NK-92 (cell line): ENCODE data around the gene RAB6A.
"Not testable (repeated sequence)": the region's sequence is repeated elsewhere in the genome, so short reads cannot be mapped to it uniquely, and the experiment has no call there.

Source experiments
- DNase-seq: peaks from one replicate; lab custom pipeline; 2025; ENCODE audit not compliant: unreplicated experiment; lab: John Stamatoyannopoulos, UW

RAB6A gene

DNA sequence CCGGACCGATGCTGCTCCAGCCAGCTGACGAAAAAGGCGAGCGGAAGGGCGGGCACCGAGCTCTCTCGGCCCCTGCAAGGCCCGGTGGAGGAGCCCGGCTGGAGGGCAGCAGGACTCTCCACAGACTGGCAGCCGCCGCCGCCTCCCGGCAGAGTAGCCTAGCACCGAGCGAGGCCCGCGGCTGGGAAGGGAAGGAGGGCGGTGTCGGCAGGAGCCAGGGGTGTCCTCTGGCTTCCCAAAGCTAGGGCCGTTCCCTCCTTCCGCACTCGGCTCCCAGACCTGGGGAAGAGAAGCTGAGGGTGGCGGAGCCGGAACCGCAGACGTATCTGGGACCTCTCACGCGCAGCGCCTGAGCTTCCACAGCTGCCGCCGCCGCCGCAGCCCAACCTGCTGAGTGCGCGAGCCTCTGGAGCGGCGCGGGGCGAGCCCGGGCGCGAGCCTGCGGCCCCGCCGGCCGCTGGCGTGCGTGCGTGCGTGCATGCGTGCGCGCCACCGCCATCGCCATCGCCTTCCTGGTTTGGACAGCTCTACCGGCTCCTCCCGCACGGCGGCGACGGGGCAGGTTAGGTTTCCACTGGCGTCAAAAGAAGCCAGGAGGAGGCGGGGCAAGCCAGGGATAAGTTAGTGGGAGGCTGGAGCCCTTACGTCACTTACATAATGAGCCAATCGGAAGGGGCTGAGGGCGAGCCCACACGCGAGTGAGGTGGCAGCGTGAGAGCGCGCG, at the start of gene RAB6A:
RAB6A (minus strand) TSS at position 396 of the 724 bp plus-strand sequence. CDS start 439 bp downstream, outside the sequence.
- peak; percentile 96 for DNase-seq

- no peak for DNase-seq
Observed at GRCh38 chr11:73810637-73811036, 49.8 kb upstream of the RAB6A start.

DNA sequence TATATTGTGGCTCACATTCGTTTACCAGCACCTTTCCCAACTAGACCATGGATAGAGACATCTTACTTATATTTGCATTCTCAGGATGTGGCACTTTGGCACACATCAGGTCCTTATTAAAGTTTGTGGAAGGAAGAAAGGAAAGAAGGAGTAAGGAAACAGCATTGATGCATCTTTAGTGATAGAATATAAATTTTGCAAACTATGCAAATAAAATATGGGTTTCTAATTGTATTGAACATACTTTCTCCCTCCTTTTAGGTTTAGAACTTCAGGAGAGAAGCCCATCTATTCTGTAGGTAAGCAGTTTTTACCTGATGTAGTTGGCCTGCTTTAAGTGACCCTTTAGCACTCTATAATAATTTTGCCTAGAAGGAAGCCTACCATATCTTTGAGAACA, 47.2 kb upstream of the RAB6A start:
- DNase-seq: no peak

- no peak for DNase-seq
Observed at GRCh38 chr11:73804712-73805111, 43.8 kb upstream of the RAB6A start.

GRCh38 chr11:73801136-73801535, 40.3 kb upstream of the RAB6A start:
- no peak for DNase-seq

GRCh38 chr11:73800276-73800806, 39.5 kb upstream of the RAB6A start:
- DNase-seq: no peak

GRCh38 chr11:73797457-73797856, 36.6 kb upstream of the RAB6A start:
- DNase-seq: no peak

GRCh38 chr11:73795925-73796632, 35.2 kb upstream of the RAB6A start:
- DNase-seq: no peak

DNA sequence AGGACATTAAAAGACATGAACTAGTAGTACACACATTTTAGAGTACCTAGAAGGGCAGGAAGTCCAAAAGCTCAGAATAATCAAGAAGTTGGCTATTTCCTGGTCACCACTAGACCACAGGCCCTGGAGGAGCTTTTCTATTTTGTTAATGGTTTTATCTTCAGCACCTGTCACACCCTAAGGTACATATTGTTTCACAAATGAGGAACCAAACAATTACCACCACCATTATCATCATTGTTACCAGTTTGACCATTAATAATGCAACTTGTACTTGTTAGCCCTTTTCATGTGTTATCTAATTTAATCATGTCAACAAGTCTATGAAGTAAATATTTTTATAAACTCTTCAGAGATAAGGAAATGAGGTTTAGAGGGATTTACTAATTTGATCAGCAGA, 31.7 kb upstream of the RAB6A start:
- DNase-seq: no peak

DNA sequence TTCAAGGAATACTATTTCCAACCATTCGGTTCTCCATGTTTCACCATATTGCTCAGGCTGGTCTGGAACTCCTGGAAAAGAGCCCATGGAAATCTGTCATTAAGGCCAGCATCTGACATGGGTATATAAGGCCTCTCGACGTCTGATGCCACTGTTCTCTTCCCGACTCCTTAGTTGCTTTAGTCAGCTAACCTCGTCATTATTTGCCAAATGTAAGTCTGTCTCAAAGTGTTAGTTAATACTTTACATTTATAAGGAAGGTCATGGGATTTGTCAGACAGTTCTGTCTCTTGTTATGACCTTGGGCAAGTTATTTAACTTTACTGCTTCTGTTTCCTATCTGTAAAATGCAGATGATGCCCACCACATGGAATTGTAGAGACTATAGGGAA, 28.4 kb upstream of the RAB6A start:
- DNase-seq: no peak

DNA sequence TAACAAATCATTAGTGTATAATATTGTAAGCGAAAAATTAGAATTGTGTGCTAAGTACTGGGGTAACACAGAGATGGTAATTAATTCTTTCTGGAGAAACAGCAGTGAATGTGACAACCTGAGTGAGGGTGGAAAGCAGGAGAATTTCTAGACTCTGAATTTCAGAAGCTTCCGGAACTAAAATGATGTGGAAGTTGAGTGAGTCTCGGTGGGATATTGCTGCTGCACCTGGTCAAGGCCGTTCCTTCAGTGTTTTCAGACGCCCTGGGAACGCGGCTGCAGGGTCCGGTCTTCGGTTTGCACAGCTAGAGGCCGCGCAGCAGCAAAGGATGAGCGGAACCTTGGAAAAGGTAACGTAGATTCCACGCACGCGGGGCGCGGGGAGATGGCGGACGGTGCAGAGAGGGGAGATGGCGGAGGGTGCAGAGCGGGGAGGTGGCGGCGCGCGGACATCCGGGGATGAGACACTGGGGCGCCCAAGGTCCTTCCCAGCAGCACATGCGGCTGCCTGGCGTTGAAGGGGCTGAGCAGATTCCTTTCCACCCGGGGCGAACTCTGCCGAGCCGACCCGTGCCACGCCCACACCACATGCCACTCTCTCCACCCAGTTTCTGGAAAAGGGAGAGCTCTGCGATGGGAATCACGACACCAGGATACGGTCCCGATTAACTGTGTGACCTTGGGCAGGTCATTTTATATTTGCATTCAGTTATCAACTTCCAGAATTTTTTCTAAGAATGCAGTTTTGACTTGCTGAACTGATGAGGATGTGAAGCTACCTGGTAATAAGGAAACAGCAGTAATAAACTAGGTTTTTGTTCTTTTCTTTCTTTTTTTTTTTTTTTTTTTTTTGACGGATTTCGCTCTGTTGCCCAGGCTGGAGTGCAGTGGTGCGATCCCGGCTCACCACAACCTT, 27.0 kb upstream of the RAB6A start, which contains the start of gene MRPL48:
MRPL48 (plus strand) TSS at position 232 of the 916 bp plus-strand sequence; CDS start at position 330, 98 bp downstream.
- DNase-seq: peak; percentile 7

- no peak for DNase-seq
Observed at GRCh38 chr11:73787051-73787642, 26.3 kb upstream of the RAB6A start.

DNA sequence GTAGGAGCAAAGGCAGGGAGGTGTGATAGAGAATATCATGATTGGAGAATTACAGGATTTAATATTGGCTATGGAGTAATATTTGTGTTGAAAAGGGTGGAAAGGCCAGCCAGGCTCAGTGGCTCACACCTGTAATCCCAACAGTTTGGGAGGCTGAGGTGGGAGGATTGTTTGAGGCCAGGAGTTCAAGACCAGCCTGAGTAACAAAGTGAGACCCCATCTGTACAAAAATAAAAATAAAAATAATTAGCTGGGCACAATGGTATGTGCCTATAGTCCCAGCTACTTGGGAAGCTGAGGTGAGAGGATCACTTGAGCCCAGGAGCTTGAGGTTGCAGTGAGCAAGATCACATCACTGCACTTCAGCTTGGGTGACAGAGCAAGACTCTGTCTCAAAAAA, 24.6 kb upstream of the RAB6A start:
- not testable (repeated sequence) for DNase-seq

DNA sequence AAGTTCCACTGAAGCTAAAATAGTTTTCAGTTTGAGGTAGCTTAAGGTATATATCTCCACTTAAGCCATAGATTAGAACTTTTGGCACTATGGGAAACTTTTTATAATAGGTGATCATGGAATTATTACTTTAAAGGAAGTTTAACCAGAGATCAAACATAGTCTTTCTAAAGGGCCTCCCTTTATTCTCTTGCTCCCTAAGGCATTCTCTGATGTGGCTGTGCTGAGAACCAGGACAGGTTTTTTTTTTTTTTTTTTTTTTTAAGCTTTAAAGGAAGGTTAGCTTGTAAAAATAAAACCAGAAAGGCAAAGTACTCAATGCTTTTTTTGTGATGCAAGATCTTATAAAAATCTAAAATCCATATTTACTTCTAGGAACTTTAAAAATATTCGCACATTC, 23.9 kb upstream of the RAB6A start:
- no peak for DNase-seq

- DNase-seq: no peak
Observed at GRCh38 chr11:73784080-73784634, 23.3 kb upstream of the RAB6A start.

- no peak for DNase-seq
Observed at GRCh38 chr11:73783483-73784020, 22.7 kb upstream of the RAB6A start.

GRCh38 chr11:73781303-73781702, 20.4 kb upstream of the RAB6A start:
- no peak for DNase-seq

DNA sequence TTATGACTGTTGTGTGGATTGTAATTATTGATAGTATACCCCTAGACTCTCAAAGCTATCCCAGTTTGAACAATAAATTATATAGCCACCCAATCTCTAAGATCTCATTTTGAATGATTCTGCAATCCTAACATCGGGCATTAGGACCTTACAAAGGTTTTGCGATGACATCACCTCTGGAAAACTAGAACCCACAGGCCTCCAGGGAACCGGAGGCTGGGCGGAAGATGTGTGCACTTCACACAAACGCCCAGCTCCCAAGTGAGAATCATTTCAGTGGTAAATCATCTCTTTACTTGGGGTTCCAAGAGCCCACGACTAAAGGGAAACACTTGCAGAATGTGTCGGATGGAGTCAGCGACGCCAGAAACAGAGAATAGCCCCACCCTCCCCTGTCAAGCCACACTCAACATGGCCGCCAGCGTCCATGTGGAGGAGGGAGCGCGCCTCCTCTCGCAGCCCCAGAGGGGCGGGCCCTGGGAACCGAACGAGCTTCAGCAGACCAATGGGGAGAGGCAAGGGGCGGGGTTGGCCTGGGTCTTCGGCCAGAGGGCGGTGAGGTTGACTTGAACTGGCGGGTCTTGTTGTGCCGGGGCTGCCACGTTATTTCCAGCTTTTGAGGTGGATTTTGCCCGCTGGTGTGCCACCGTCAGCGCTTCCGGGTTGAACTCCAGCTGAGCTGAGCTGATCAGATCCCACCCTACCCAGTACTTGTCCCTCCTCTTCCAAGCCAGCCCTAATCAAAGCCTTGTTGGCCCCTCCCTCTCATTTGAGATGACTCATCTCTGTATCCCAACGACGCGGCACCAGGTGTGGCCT, 18.4 kb upstream of the RAB6A start:
- DNase-seq: peak; percentile 85

DNA sequence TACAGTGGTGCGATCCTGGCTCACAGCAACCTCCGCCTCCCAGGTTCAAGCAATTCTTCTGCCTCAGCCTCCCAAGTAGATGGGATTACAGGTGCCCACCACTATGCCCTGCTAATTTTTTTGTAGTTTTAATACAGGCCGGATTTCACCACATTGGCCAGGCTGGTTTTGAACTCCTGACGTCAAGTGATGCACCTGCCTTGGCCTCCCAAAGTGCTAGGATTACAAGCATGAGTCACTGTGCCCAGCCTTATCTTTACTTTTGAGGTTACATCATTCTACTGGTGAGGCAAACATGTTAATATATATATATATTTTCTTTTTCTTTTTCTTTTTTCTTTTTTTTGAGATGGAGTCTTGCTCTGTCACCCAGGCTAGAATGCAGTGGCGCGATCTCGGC, 9.9 kb upstream of the RAB6A start:
- DNase-seq: not testable (repeated sequence)
